Coronary artery (tissue), 2 donors: Measurements from ENCODE around the gene ADD3.

Source experiments
- DNase-seq: peaks from one replicate; pipeline ENCODE4 v3.0.0-alpha.2; 2017; ENCODE audit warnings: low spot score
- H3K27ac ChIP-seq, 2 donors: fragments of 200-600 bp; sonication (generic); one replicate each; pipeline ENCODE4 v1.5.1; 2016 to 2019
- H3K4me3 ChIP-seq: fragments of 200-600 bp; sonication (generic); 2 replicates; pipeline ENCODE4 v1.5.1; 2016; ENCODE audit warnings: mild to moderate bottlenecking, moderate library complexity
- CTCF ChIP-seq: fragments of 200-600 bp; sonication (generic); IDR thresholded peaks from one replicate; pipeline ENCODE4 v1.5.1; 2019; ENCODE audit warnings: antibody characterized with exemption

Gene ADD3

DNA sequence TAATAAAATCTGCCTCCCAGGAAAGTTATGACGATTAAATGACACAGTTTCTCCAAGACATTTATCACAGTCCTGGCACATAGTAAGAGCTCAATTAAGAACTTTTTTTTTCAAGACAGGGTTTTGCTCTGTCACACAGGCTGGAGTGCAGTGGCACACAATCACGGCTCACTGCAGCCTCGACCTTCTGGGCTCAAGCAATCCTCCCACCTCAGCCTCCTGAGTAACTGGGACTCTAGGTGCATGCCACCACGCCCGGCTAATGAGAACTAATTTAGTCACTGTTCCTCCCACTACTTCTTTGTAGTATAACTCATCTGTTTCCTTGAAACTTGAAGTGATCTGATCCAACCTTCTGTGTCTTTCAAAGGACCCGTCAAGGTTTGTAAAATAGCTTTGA, 157.5 kb downstream of the ADD3 start:
- peak; percentile 4 for DNase-seq

GRCh38 chr10:110167149-110167548, 159.4 kb downstream of the ADD3 start:
- TF ChIP-seq CTCF = no peak
- no peak for DNase-seq

More for the DNA sequence above, 157.5 kb downstream of the ADD3 start:
- TF ChIP-seq CTCF = no peak
- Histone ChIP-seq H3K27ac (no peak overlapping the region), H3K4me3 (no peak overlapping the region)

GRCh38 chr10:110168601-110169481, 161.1 kb downstream of the ADD3 start:
- TF ChIP-seq CTCF = no peak
- peak overlapping the region; percentile 14 for H3K4me3 ChIP-seq
- peak; percentile 50 for DNase-seq
- H3K27ac ChIP-seq = no peak overlapping the region

More at GRCh38 chr10:110167149-110167548, 159.4 kb downstream of the ADD3 start:
- H3K27ac ChIP-seq = no peak overlapping the region
- H3K4me3 ChIP-seq = no peak overlapping the region

GRCh38 chr10:110169586-110169985, 161.8 kb downstream of the ADD3 start:
- H3K4me3 ChIP-seq = no peak overlapping the region
- H3K27ac ChIP-seq = no peak overlapping the region
- peak; percentile 14 for DNase-seq
- TF ChIP-seq CTCF = no peak

GRCh38 chr10:110170142-110170971, 162.6 kb downstream of the ADD3 start:
- no peak overlapping the region for H3K4me3 ChIP-seq
- peak; percentile 36 for DNase-seq
- no peak for TF ChIP-seq CTCF
- no peak overlapping the region for H3K27ac ChIP-seq

GRCh38 chr10:110171032-110171431, 163.2 kb downstream of the ADD3 start:
- H3K4me3 ChIP-seq = no peak overlapping the region
- no peak for TF ChIP-seq CTCF
- H3K27ac ChIP-seq = no peak overlapping the region
- no peak for DNase-seq
